Hepatic stellate cell (primary cell): Measurements from ENCODE around the gene REXO4.
"Not testable (repeated sequence)": the region's sequence is repeated elsewhere in the genome, so short reads cannot be mapped to it uniquely, and the experiment has no call there.

Source experiments
- DNase-seq: peaks from one replicate; pipeline ENCODE4 v3.0.0; 2011; ENCODE audit warnings: low spot score

The REXO4 gene

DNA sequence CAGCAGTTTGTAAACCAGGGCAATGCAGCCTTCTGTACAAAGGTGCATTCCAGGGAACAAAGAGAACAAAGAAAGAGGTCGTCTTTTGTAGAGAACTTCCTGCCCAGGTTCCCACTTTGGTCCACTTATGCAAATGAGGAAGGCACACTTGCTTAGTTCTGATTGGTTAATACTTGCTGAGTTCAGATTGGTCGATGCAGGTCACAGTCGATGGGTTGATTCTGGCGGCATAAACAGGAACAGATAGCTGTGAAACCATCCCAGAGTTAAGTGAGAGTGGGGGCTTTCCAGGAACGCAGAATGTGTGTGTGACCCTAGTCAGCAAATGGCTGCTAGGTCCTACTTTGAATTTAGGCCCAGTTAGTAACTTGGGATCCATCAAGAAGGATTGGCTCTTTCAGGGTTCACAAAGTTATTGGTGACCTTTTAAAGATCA lies 2.6 kb upstream of the REXO4 start:
- no peak for DNase-seq

DNA sequence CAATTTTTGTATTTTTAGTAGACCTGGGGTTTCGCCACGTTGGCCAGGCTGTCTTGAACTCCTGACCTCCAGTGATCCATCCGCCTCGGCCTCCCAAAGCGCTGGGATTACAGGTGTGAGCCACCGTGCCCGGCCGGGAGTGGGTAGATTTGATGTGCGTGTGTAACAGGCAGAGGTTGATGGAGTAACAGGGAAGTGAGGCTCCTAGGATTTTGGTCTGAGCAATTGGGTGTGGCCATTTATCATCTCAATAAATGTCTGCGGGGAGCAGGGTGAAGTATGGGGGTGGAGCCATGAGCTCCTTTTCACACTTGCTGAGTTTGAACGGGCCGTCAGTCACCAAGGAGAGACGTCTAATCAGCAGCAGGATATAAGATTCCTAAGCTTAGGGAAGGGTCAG lies 1.2 kb upstream of the REXO4 start:
- no peak for DNase-seq

DNA sequence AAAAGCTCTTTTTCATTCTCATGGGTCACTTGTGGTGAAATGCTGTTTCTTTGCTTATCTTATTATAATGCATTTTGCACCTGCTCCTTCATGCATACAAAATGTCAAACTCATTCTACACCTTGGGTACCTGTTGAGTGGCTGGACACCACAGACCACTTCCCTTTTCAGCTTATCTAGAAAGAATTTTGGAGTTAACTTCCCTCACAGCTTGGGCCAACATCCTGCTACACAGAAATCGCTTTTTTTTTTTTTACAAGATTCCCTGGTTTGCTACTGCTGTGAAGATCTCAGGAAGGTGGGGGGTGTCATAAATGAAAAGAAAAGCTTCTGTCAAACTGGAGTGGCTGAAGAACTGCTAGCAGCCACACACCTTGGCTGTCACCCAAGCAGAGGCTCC lies 2.6 kb downstream of the REXO4 start:
- no peak for DNase-seq

DNA sequence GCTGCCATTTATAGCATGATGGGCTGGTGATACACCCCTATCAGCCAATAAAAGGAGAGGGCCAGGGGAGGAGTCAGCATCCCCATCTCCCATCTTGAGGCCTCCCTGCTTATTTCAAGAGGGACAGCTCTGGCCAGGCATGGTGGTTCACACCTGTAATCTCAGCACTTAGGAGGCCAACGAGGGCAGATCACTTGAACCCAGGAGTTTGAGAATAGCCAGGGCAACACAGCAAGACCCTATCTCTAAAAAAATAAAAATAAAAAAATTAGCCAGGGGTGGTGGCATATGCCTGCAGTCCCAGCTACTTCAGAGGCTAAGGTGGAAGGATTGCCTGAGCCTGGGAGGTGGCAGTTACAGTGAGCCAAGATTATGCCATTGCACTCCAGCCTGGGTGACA lies 9.8 kb downstream of the REXO4 start:
- no peak for DNase-seq

DNA sequence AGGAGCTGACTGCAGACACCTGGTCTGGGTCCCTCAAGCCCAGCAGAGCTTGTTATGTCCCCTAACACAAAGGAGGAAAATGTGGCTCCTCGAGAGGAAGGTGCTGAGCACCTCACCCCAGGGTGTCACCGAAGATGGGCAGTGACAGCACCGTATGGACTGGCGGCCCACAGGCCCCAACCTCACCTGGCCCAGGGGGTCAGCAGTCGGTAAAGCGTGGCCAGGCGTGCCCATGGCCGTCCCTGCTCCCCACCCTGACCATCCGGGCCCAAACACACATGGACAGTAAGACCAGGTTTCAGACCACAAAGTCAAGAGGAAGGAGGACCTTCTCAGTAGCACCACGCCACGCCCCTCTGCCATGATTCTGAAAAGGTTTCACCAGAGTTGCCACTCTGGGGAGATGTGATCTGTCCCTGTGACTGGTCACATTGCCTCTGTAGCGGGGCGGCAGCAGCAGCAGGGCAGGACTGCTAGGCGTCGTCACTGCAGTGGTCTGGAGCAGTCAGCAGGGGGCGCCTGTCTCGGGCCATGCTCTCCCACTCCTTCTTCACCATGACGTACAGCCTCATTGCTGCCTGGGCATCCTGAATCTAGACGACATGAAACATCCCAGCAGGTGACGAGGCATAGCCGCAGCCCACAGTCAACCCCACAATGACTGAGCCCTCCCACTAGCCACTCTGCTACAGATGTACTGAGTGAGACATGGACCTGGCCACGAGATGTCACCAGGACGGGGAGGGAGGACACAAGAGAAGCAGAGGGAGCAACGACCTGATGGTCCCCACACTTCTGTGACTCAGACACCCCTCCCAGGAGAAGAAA lies 11.1 kb downstream of the REXO4 start:
- peak; percentile 86 for DNase-seq

DNA sequence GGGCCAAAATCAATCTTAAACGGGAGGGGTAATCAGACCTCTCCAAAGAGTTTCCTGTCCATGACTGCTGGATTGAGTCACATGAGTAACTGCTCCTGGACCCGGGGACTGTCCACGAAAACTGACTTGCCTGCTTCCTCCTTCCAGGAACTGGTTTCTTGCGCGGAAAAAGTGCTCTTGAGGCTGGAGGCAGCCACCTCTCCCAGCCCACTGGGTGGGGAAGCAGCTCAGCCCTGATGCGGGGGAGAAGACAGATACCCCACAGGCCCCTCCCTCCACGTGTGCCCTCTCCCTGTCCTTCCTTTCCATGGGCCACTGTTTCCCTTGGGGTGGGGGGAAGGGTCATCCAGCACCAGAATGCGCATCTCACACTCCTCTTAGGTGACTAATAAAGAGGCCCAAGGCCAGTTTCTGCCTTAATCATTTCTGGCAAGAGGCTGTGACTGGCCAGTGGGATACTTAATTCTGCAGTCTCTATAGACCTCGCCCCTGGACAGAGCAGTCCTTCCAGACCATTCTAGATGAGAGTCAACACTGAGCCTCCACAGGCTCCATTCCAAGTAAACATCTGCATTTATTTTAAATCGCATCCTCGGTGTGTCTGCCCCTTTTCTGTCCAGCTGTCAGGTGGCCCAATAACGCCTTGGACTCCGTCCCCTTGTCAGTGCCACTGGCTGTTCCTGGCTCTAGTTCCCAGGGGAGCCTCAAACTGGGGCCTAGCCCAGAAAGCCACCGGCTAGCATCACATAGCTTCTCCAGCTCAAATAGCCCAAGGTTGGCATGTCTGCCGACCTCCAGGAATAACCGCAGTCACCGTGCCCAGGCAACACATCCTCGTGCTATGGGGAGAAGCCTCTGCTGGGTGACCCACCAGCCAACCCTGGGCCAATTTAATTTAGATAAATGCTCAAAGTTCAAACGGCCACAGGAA lies 12.0 kb downstream of the REXO4 start:
- no peak for DNase-seq

DNA sequence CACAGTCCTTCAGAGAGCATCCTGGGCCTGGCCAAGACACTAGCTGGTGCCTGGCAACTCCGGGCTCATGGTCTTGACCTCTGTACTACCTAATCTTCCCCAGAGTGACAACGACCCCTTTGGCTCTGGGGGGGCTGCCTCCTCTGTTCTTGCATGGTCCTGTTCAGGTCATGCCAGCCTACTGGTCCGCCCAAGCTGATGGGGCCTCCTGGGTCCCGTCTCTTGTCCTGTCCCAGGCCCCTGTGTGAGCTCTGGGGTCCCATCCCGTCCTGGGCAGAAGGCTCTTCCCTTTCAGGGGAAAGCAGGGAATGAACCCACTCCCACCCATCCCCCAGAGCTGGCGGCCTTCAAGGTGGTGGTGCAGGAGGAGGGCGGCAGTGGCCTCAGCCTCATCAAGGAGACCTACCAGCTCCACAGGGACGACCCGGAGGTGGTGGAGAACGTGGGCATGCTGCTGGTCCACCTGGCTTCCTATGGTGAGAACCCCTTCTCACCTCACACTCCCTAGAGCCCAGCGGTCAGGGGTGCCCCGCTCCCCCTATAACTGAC lies 13.3 kb downstream of the REXO4 start:
- no peak for DNase-seq

DNA sequence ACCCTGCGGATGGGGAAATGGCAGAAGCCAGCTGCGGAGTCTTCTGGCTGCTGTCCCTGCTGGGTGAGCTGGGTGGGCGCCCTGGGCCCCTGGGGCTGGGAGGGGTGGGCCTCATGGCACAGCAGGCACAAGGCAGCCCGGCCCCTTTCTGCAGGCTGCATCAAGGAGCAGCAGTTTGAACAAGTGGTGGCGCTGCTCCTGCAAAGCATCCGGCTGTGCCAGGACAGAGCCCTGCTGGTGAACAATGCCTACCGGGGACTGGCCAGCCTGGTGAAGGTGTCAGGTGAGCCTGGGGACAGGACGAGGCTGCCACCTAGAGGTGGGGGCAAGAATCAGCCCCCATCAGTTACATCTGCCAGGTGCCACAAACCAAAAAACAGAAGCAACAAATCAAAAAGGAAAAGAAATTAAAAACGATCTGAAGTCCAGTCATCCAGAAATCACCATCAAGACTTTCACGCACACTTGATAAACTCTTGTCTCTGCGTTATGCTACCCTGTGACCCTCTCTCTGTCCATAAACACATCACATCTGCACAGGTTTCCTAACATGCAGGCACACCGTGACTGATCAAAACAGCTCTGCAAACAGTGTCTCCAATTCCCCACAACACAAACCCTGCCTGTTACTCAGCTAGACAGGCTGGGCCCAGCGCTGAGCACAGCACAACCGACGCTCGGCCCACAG lies 13.9 kb downstream of the REXO4 start:
- no peak for DNase-seq

DNA sequence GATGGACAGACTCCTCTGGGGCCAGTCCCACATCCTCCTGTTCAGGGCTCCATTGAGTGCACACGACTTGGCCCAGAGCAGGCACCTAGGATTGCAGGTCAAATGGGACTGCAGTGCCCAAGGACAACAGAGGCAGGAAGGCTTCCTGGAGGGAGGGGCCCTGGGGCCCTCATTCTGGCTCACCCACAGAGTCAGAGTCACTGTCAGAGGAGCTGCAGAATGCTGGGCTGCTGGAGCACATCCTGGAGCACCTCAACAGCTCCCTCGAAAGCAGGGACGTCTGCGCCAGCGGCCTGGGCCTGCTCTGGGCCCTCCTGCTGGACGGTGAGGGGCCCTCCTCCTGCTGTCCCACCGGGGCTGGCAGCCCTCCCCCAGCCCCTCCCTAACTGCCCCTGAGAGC lies 15.1 kb downstream of the REXO4 start:
- no peak for DNase-seq

DNA sequence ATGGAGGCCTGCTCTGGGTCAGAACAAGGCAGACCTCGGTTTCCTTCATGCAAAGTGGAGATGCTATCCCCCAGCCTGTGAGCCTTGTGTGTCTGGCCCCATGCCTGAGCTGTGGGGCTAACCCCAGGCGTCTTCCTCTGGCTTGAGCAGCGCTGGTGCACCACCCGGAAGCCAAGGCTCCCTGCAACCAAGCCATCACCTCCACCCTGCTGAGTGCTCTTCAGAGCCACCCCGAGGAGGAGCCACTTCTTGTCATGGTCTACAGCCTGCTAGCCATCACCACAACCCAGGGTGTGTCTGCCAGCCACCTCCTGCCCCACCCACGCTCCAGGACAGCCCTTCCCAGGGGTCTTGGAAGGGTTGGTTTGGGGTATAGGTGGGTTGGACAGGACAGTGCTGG lies 16.2 kb downstream of the REXO4 start:
- DNase-seq, result no peak

DNA sequence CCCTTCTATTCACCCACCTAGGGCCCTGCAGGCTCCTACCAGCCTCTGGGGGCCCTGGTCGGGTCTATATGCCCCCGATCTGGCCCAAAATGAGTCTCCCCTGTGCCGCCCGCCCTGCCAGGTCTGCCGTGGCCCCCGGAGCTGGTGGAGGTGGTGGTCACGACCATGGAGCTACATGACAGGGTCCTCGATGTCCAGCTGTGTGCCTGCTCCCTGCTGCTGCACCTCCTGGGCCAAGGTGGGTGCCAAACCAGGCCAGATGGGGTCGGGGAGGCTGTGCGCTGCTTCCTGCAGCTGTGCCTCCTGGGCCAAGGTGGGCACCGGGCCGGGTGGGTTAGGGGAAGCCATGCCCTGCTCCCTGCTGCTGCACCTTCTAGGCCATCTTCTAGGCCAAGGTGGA lies 17.5 kb downstream of the REXO4 start:
- no peak for DNase-seq

DNA sequence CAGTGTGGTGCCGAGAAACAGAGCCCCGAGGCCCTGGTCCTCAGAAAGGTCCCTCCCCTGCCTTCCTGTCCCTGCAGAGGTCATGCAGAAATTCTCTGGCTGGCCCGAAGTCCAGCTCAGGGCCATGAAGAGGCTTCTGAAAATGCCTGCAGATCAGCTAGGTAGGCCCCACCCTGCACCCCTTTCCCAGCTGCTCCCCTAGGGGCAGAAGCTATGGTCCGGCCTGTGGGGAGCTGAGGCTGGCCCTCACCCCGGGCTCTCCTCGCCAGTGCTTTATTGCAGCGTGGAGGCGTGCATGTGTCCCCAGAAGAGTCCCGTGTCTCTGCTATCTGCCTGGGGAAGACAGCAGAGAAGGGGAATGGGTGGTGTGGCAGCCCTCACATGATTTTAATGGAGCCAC lies 19.9 kb downstream of the REXO4 start:
- DNase-seq, result no peak

DNA sequence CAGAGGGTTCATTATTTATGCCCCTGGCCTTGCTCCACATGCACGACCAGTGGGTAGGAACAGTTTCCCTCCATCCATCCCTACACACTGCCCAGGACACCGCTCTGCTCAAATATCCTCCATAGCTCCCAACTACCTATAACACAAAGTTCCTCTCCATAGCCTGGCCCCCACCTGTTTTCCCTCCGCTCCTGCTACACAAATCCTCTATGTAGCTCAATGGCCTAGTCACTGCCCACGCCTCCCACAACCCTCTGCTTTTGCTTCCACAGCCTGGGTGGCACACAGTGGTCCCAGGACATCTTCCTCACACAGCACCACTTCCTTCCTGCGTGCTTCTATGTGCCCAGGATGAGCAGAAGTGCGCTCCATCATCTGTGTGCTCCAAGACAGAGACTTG lies 20.4 kb downstream of the REXO4 start:
- no peak for DNase-seq

DNA sequence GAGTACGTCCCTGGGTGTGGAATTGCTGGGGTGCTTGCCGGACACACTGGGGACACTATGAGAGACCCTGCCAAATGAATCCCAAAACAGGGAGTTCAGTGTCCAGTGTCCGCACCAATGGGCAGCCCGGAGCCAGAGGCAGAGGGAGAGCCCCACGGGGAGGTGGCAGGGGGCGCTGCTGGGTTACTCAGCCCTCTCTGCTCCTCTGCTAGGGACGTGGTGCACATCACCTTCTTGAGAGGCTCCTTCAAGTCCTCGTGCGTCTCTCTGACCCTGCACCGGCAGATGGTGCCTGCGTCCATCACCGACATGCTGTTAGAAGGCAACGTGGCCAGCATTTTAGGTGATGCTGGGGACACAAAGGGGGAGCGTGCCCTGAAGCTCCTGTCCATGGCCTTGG lies 20.9 kb downstream of the REXO4 start:
- DNase-seq, result peak; percentile 44

DNA sequence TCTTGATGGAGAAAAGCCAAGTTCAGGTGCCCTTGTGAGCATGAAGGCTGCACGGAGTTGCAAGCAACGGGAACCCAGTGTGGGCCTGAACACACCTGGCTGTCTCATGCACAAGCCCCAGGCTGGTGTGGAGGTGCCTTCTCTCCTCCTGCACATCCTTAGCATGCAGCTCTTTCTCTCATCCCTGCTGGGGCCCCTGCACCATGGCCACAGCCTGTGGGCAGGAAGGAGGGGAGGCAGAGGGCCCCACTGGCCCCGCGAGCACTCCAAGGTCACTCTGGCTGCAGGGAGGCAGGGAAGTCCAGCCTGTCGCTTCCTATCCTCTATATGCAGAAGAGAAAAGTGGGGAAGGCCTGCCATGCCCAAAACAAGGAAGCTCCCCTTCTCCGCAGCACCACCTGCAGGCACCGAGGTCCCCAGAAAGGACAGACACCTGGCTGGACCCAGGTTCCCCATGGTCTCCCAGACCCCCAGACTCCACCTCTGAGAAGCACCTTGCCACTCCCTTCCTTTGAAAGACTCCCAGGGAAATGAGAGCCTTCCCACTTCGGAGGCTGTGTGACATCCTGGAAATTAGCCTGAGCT lies 23.0 kb downstream of the REXO4 start:
- no peak for DNase-seq

DNA sequence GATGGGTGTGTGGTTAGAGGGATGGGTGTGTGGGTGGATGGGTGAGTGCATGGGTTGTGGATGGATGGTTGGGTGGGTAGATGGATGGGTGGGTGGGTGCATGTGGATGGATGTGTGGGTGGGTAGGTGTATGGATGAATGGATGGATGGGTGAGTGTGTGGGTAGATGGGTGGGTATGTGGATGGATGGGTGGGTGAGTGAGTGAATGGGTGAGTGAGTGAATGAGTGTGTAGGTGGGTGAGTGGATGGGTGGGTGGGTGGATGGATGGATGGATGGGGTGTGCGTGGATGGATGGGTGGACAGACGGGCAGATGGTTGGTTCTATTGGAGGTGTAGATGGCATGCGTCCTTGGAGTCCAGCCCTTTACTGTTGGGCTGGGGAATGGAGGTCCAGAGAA lies 24.4 kb downstream of the REXO4 start:
- DNase-seq, result no peak

DNA sequence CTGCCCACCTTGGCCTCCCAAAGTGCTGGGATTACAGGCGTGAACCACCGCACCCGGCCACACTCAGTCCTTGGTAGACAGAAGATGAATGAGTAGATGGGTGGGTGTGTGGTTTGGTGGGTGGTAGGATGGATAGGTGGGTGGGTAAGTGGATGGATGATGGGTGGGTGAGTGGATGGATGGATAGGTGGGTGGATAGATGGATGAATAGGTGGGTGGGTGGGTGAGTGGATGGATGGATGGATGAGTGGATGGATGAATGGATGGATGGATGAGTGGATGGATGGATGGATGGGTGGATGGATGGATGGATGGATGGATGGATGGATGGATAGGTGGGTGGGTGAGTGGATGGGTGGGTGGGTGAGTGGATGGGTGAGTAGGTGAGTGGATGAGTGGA lies 25.5 kb downstream of the REXO4 start:
- DNase-seq, result not testable (repeated sequence)

DNA sequence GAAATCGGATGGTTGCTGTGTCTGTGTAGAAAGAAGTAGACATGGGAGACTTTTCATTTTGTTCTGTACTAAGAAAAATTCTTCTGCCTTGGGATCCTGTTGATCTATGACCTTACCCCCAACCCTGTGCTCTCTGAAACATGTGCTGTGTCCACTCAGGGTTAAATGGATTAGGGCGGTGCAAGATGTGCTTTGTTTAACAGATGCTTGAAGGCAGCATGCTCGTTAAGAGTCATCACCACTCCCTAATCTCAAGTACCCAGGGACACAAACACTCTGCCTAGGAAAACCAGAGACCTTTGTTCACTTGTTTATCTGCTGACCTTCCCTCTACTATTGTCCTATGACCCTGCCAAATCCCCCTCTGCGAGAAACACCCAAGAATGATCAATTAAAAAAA lies 26.4 kb downstream of the REXO4 start:
- not testable (repeated sequence) for DNase-seq

DNA sequence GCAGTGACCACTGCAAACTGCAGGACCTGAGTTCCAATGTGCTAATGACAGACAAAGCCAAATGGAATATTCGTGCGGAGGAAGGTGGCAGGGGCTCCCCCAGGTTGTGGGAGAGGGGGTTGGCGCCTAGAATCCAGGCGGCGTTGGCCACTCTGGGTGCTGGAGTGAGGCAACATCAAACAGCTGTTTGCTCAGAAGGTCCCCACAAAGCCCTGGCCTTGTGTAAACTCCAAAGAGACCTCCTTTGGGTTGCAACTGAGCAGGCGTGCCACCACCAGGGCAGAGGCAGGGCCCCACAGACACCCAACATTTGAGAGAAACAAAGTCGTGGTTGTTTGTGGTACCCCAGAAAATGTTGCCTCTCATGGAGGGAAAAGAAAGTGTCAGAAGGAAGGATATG lies 27.1 kb downstream of the REXO4 start:
- no peak for DNase-seq

DNA sequence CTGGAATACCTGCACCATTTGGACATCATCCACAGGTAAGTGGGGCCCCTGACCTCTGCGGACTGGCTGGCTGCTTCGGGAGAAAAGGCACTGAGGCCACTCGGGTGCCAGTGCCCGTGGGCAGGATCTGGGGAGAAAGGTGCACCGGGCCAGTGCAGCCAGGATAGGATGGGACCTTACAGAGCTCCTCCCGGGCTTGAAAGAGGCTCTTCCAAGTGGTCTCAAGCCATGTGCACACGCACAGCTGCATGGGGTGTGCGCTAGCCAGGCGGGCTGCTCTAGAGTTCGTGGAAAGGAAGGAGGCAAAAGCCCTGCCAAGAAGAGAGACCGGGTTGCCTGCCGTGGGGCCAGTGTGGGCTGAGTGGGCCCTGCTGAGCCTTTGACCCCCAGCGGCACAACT lies 28.2 kb downstream of the REXO4 start:
- DNase-seq, result no peak

DNA sequence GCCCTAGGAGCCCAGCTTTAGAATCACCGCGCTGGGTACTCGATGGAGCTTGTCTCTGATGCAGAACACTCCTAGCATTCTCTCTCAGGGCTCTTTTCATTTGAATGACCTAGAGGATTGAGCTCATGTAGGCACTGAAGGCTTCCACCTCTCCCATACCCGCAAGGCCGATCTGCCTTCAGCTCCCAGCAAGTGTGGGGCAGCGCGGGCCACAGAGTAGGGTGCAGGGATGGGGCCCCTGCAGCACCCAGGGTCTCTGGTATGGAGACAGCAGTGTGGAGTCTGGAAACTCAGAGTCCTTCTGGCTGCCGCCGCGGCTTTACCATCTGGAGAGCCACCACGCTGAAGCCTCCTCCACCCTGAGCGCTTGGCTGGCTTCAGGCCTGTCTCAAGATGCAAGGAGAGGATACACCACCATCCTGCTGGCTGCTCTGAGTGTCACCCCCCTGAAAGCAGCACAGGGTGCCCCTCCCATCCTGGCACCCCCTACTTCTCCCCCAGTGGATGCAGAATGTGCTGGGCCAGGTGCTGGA lies 28.7 kb downstream of the REXO4 start:
- DNase-seq, result no peak

DNA sequence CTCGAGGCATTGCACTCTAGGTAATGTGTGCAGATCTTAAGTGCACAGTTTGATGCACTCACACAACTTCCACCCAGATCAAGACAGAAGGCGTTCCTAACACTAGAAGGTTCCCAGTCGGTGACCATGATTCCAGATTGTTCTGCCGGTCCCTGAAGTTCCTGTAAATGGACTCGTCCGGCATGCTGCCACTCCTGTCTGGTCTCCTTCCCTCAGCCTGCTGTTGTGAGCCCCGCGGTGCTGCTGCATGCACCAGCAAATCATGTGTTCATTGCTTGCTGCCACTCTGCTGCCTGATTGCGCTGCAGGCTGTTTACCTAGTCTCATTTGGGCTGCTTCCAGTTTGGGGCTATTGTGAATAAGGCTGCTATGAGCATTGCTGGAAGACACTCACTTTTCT lies 30.1 kb downstream of the REXO4 start:
- DNase-seq, result no peak
